H1 (cell line): Measurements from ENCODE around the gene CAPN10. TPM values are rescaled to one million over a fixed set of nuclear protein-coding genes. Genes with fewer than 3 reads are reported as not detected.

Source experiments
- JUND ChIP-seq: IDR thresholded peaks from 2 replicates; pipeline ENCODE4 v1.6.1; 2011; ENCODE audit warnings: mild to moderate bottlenecking, improper control_type of control experiment, low read length
- KDM1A ChIP-seq: fragments of 200-600, 300-600 bp; sonication (generic); IDR thresholded peaks from 2 replicates; pipeline ENCODE4 v1.7.1; 2016; ENCODE audit warnings: mild to moderate bottlenecking, low read length, borderline replicate concordance
- SP1 ChIP-seq: IDR thresholded peaks from 2 replicates; pipeline ENCODE4 v1.6.1; 2011; ENCODE audit warnings: low read depth, low read length
- polyA plus RNA-seq, 7 experiments: library from polyadenylated mRNA; depleted of rRNA in 3 of 7; stranded (reverse) in 5 of 7; unstranded in 2 of 7; fragments of >200 nt in 5 of 7; fragments of 200-250 nt in 2 of 7; gene quantifications; 1 replicate in 5 of 7; 2 replicates in 1 of 7; 4 replicates in 1 of 7; pipeline versions ENCODE4 v1.2.1 to v1.2.3, GENCODE V29; 2011 to 2013; ENCODE audit warnings: missing spikeins in 2 of 7, mixed read lengths in 2 of 7
- total RNA-seq: library from RNA; stranded (reverse); fragmentation: NEBNext Ultra II Directional; extraction: Animal tissue kit (Norgen Biotek cat#: 25700); gene quantifications from 2 replicates; pipeline ENCODE4 v1.2.1, GENCODE V29; 2021

The CAPN10 gene
- total and polyA plus RNA-seq, 2 of the 8 experiments (the other 6 are each of a cell fraction or from before 2014, with no cell fraction given): 30.7 to 39.8 TPM

DNA sequence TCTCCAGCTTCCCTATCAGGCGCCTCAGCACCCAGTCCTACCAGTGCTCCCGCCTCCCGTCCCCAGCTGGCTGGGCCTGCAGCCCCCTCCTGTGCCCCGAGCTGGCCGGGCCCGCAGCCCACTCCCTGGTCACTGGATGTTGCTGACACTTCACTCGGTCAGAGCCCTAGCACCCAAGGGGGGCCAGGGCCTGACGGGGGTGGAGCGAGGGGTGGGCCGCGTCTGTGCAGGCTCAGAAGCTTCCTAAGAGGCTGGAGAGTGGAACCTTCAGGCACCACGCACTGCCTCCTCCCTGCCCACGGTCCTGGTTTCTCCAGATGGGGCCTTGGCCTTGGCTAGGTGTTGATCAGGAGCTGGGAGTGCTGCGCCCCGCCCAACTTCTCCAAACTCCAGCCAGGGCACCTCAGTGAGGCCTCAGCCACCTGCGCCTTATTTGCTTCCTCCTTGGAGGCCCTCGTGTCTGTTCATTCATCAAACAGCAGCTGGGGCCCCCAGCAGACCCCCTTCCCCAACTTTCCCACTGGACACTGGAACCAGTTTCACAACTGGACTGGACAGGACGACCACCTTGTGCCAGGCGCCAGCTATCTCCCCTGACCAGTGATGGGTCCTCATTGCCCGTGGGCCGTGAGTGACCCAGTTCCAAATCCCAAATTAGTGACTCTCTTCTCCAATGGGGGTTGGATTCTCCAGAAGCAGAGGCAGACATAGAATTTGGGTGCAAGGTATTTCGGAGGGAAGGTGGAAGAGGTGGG is 16.7 kb downstream of the CAPN10 start (continued):
- TF ChIP-seq SP1 (no peak), JUND (no peak), KDM1A (no peak)
- TF ChIP-seq, all 59 proteins: peak for 0
